Fibroblast of lung (primary cell): ENCODE results near the gene CDK6.

ENCODE experiments used
- CTCF ChIP-seq, 2 donors: IDR thresholded peaks in 1 of 2; conservative IDR thresholded peaks in 1 of 2; 1 replicate in 1 of 2; 2 replicates in 1 of 2; pipeline ENCODE4 v1.5.1; 2011 to 2012; ENCODE audit warnings: low read length in 2 of 2, control low read depth in 1 of 2, inconsistent platforms in 1 of 2, low read depth in 1 of 2, mild to moderate bottlenecking in 1 of 2
- EZH2 ChIP-seq: IDR thresholded peaks from 2 replicates; pipeline ENCODE4 v1.5.1; 2012; ENCODE audit warnings: low read length, control low read depth, mild to moderate bottlenecking; ENCODE audit errors: missing control alignments

GRCh38 chr7:92808635-92809034 lies 27.7 kb downstream of the CDK6 start:
- TF ChIP-seq CTCF (conservative IDR thresholded peaks at IDR 0.05 in 1 of 2, IDR thresholded peaks at IDR 0.05 in 1 of 2; ENCODE audit: low read depth in 1 of 2, low read length in 2 of 2) (no peak), EZH2 (no peak)
